Breast epithelium (tissue), 4 donors: ENCODE results near the gene PPP1R11. TPM values are rescaled to one million over a fixed set of nuclear protein-coding genes. Genes with fewer than 3 reads are reported as not detected.

Source experiments
- DNase-seq, 2 donors: peaks; one replicate each; pipeline ENCODE4 v3.0.0-alpha.2; 2019; ENCODE audit warnings: low spot score in 2 of 2
- H3K27ac ChIP-seq, 2 donors: fragments of 200-600 bp; sonication (generic) in 1 of 2; one replicate each; pipeline ENCODE4 v1.5.1; 2016 to 2019; ENCODE audit warnings: mild to moderate bottlenecking in 1 of 2
- H3K27me3 ChIP-seq, 2 donors: fragments of 200-600 bp; sonication (generic) in 1 of 2; one replicate each; pipeline versions ENCODE4 v1.5.1 to v1.6.0; 2017 to 2019; ENCODE audit warnings: control low read depth in 1 of 2, mild to moderate bottlenecking in 1 of 2
- H3K36me3 ChIP-seq: fragments of 200-600 bp; one replicate; pipeline ENCODE4 v1.5.1; 2019
- H3K4me1 ChIP-seq, 2 donors: fragments of 200-600 bp; sonication (generic); one replicate each; pipeline ENCODE4 v1.5.1; 2016 to 2019; ENCODE audit warnings: control low read depth in 1 of 2
- H3K4me3 ChIP-seq, 3 donors: fragments of 200-600 bp; sonication (generic); 1 replicate in 2 of 3; 2 replicates in 1 of 3; pipeline ENCODE4 v1.5.1; 2016 to 2019; ENCODE audit warnings: mild to moderate bottlenecking in 3 of 3, moderate library complexity in 2 of 3
- H3K9me3 ChIP-seq, 2 donors: fragments of 200-600 bp; sonication (generic) in 1 of 2; one replicate each; pipeline ENCODE4 v1.5.1; 2016 to 2019; ENCODE audit warnings: control low read depth in 1 of 2
- CTCF ChIP-seq, 3 donors: fragments of 450-650 bp; IDR thresholded peaks; one replicate each; pipeline ENCODE4 v1.5.1; 2016 to 2017; ENCODE audit warnings: antibody characterized with exemption in 3 of 3, mild to moderate bottlenecking in 3 of 3, moderate library complexity in 3 of 3
- POLR2A ChIP-seq: fragments of 450-650 bp; IDR thresholded peaks from one replicate; pipeline ENCODE4 v1.6.1; 2016; ENCODE audit warnings: antibody characterized with exemption, mild to moderate bottlenecking, moderate library complexity
- POLR2AphosphoS5 ChIP-seq, 3 donors: sonication (generic); formaldehyde crosslinking; IDR thresholded peaks; one replicate each; pipeline ENCODE4 v1.6.1; 2017; ENCODE audit warnings: antibody characterized with exemption in 3 of 3
- intact Hi-C: fragments of 100-400 bp; cut with DNase I; formaldehyde crosslinking; loops from one replicate; pipeline ENCODE4 v1.15.1; 2023; ENCODE audit warnings: low total_unique reads
- total RNA-seq, 3 donors: library from RNA; depleted of rRNA; stranded (reverse); fragments of >200 nt; gene quantifications; one replicate each; pipeline ENCODE4 v1.1.0, GENCODE V29; 2016

The PPP1R11 gene
- total RNA-seq, 3 donors from 2014 or later: 28.2 to 43.5 (median 35.8) TPM

- DNase-seq: no peak
- no peak overlapping the region for H3K4me3 ChIP-seq
- TF ChIP-seq POLR2A (no peak), CTCF (IDR thresholded peaks at IDR 0.05) (no peak), POLR2AphosphoS5 (IDR thresholded peaks at IDR 0.05) (no peak)
- H3K27ac ChIP-seq: no peak overlapping the region
- no peaks in the 10 kb centered on the region for H3K27me3 ChIP-seq
- no peaks in the 10 kb centered on the region for H3K36me3 ChIP-seq
- intact Hi-C loops: no loop called here
- H3K4me1 ChIP-seq: no peaks in the 10 kb centered on the region
- no peaks in the 10 kb centered on the region for H3K9me3 ChIP-seq
These were observed 22.4 kb upstream of the PPP1R11 start for GRCh38 chr6:30044630-30045029.

DNA sequence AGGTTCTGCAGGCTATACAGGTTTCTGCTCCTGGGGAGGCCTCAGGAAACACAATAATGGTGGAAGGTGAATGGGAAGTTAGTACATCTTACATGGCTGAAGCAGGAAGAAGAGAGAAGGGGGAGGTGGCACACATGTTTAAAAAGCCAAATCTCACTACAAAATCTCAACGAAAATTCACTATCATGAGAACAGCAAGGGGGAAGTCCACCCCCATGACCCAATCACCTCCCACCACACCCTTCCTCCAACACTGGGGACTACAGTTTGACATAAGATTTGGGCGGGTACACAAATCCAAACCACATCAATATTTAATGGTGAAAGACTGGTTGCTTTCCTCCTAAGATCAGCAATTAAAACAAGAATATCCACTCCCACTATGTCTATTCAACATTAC is 19.8 kb upstream of the PPP1R11 start:
- Histone ChIP-seq H3K36me3 (no peaks in the 10 kb centered on the region), H3K9me3 (no peaks in the 10 kb centered on the region), H3K4me1 (no peaks in the 10 kb centered on the region), H3K27me3 (no peaks in the 10 kb centered on the region), H3K27ac (no peak overlapping the region), H3K4me3 (no peak overlapping the region)
- no peak for TF ChIP-seq CTCF (IDR thresholded peaks at IDR 0.05)
- no peak for TF ChIP-seq POLR2AphosphoS5 (IDR thresholded peaks at IDR 0.05)
- no peak for TF ChIP-seq POLR2A
- DNase-seq: no peak
- intact Hi-C loops: no loop called here

GRCh38 chr6:30053682-30054081 is 13.3 kb upstream of the PPP1R11 start:
- H3K4me1 ChIP-seq: no peaks in the 10 kb centered on the region
- no peak for DNase-seq
- no peak overlapping the region for H3K4me3 ChIP-seq
- H3K36me3 ChIP-seq: no peaks in the 10 kb centered on the region
- no peaks in the 10 kb centered on the region for H3K9me3 ChIP-seq
- TF ChIP-seq CTCF (IDR thresholded peaks at IDR 0.05) (no peak), POLR2A (no peak), POLR2AphosphoS5 (IDR thresholded peaks at IDR 0.05) (no peak)
- no peaks in the 10 kb centered on the region for H3K27me3 ChIP-seq
- H3K27ac ChIP-seq: no peak overlapping the region
- intact Hi-C loops: no loop called here

- no peaks in the 10 kb centered on the region for H3K36me3 ChIP-seq
- no peaks in the 10 kb centered on the region for H3K9me3 ChIP-seq
These were observed 11.5 kb upstream of the PPP1R11 start for GRCh38 chr6:30055513-30055912.

DNA sequence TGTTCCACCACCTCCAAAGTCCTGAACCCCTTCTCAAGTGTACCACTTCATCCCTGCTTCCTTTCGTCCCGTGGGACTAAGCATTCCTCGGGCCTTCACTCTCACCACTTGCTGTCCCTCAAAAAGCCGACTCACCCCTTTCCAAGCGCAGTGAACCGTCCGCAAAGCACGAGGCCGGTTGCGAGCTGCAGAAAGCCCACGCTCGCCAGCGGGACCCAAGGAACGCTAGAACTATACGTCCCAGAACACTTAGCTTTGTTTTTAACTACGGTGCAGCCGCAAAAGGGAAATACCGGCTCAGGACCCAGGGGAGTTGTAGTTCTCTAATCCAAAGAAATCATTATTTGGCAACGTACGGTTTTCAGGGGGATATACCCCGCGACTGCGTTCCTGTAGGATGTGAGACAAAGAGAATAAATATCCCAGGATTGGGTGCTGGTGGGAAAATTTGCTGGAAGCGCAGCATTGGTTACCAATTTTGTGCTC is 6.3 kb upstream of the PPP1R11 start:
- DNase-seq: no peak
- intact Hi-C loops: no loop called here

More at GRCh38 chr6:30055513-30055912, 11.5 kb upstream of the PPP1R11 start:
- Histone ChIP-seq H3K27me3 (no peaks in the 10 kb centered on the region), H3K4me3 (no peak overlapping the region), H3K27ac (no peak overlapping the region), H3K4me1 (peaks cover 0 to 7% of the 10 kb centered on the region in 2 donors)
- intact Hi-C loops: no loop called here
- DNase-seq: no peak
- TF ChIP-seq CTCF (IDR thresholded peaks at IDR 0.05) (no peak), POLR2A (no peak), POLR2AphosphoS5 (IDR thresholded peaks at IDR 0.05) (no peak)

More for the DNA sequence above, 6.3 kb upstream of the PPP1R11 start:
- no peaks in the 10 kb centered on the region for H3K36me3 ChIP-seq
- no peak for TF ChIP-seq CTCF (IDR thresholded peaks at IDR 0.05)
- TF ChIP-seq POLR2AphosphoS5 (IDR thresholded peaks at IDR 0.05): no peak
- TF ChIP-seq POLR2A: no peak
- peak overlapping the region; percentile 69 to 78 (median 73) for H3K4me3 ChIP-seq
- H3K4me1 ChIP-seq: peaks cover 0 to 7% of the 10 kb centered on the region in 2 donors
- no peaks in the 10 kb centered on the region for H3K27me3 ChIP-seq
- H3K27ac ChIP-seq: peak overlapping the region; percentile 90 to 94
- no peaks in the 10 kb centered on the region for H3K9me3 ChIP-seq
